CD4-positive, alpha-beta T cell (primary cell): Measurements from ENCODE around the gene ADRA2B. TPM values are rescaled to one million over a fixed set of nuclear protein-coding genes. Genes with fewer than 3 reads are reported as not detected.

Experiments used
- ATAC-seq: fragments of 200-7000 bp; cut with Tn5 transposase; one replicate; pipeline ENCODE4 v1.10.0; 2022; ENCODE audit warnings: mild to moderate bottlenecking; ENCODE audit not compliant: poor library complexity
- CTCF ChIA-PET: fragments of 350-600 bp; sonication (Branson Sonifier 250); formaldehyde crosslinking; loops from one replicate; lab custom pipeline; 2021; ENCODE audit warnings: antibody characterized with exemption, inconsistent platforms; lab: Charles Lee
- POLR2A ChIA-PET: fragments of 350-600 bp; sonication (Branson Sonifier 250); formaldehyde crosslinking; loops from one replicate; lab custom pipeline; 2021; ENCODE audit warnings: antibody characterized with exemption, inconsistent platforms; lab: Charles Lee
- DNase-seq, 14 experiments: peaks; one replicate each; pipeline ENCODE4 v3.0.0-alpha.2; 2013 to 2020; ENCODE audit warnings: mixed read lengths in 2 of 14
- H3K27ac ChIP-seq, 2 donors: one replicate each; pipeline versions ENCODE4 v1.5.1 to v1.7.0; 2013; ENCODE audit warnings: low read length in 2 of 2, low read depth in 1 of 2, mild to moderate bottlenecking in 1 of 2
- H3K27me3 ChIP-seq, 2 experiments: 1 replicate in 1 of 2; 2 replicates in 1 of 2; pipeline versions ENCODE4 v1.6.1 to v1.7.0; 2013; ENCODE audit warnings: low read length in 2 of 2, control low read depth in 1 of 2, mild to moderate bottlenecking in 1 of 2, moderate library complexity in 1 of 2; ENCODE audit not compliant: insufficient read depth in 2 of 2, control insufficient read depth in 1 of 2
- H3K36me3 ChIP-seq: one replicate; pipeline ENCODE4 v1.6.1; 2013; ENCODE audit warnings: low read length, control low read depth; ENCODE audit not compliant: insufficient read depth
- H3K4me1 ChIP-seq: one replicate; pipeline ENCODE4 v1.6.1; 2013; ENCODE audit warnings: low read length, control low read depth; ENCODE audit not compliant: insufficient read depth
- H3K4me3 ChIP-seq: one replicate; pipeline ENCODE4 v1.5.1; 2013; ENCODE audit warnings: mild to moderate bottlenecking, low read length, moderate library complexity
- H3K9me3 ChIP-seq, 2 experiments: 1 replicate in 1 of 2; 2 replicates in 1 of 2; pipeline versions ENCODE4 v1.6.1 to v1.7.0; 2013; ENCODE audit warnings: low read length in 2 of 2, mild to moderate bottlenecking in 2 of 2, control low read depth in 1 of 2, moderate library complexity in 1 of 2; ENCODE audit not compliant: control insufficient read depth in 1 of 2, insufficient read depth in 1 of 2
- H3K27ac Mint-ChIP-seq: one replicate; pipeline ENCODE4 v1.8.0; 2020; ENCODE audit warnings: mixed read lengths
- H3K27me3 Mint-ChIP-seq: one replicate; pipeline ENCODE4 v1.8.0; 2021; ENCODE audit warnings: mixed read lengths
- H3K36me3 Mint-ChIP-seq: one replicate; pipeline ENCODE4 v1.8.0; 2021; ENCODE audit warnings: low read depth, mixed read lengths
- H3K4me1 Mint-ChIP-seq: one replicate; pipeline ENCODE4 v1.8.0; 2021; ENCODE audit warnings: low read depth, mixed read lengths
- H3K4me3 Mint-ChIP-seq: one replicate; pipeline ENCODE4 v1.8.0; 2020; ENCODE audit warnings: mild to moderate bottlenecking, mixed read lengths
- H3K9me3 Mint-ChIP-seq: one replicate; pipeline ENCODE4 v1.8.0; 2020; ENCODE audit warnings: mixed read lengths
- intact Hi-C, 2 experiments: fragments of 100-400 bp; cut with DNase I in 1 of 2; cut with micrococcal nuclease in 1 of 2; formaldehyde crosslinking; loops; one replicate each; pipeline versions ENCODE4 v1.15.1 to v1.9.0; 2023 to 2025; cut with DNase I, micrococcal nuclease
- total RNA-seq, 174 experiments: library from RNA in 2 of 174; stranded (reverse) in 2 of 174; gene quantifications; one replicate each; pipeline ENCODE4 v1.2.3 and lab custom pipeline; 2021 to 2026
- TF ChIP-seq, protein P1 (sequence below): fragments of 200-600 bp; IDR thresholded peaks from one replicate; pipeline ENCODE4 v1.8.0; 2022; ENCODE audit warnings: antibody characterized with exemption, mild to moderate bottlenecking

The ADRA2B gene
- total RNA-seq, 2 experiments from 2014 or later: 0.52 to 0.84 TPM

GRCh38 chr2:96113367-96113677, 3.0 kb downstream of the ADRA2B start:
- TF ChIP-seq, protein P1, sequence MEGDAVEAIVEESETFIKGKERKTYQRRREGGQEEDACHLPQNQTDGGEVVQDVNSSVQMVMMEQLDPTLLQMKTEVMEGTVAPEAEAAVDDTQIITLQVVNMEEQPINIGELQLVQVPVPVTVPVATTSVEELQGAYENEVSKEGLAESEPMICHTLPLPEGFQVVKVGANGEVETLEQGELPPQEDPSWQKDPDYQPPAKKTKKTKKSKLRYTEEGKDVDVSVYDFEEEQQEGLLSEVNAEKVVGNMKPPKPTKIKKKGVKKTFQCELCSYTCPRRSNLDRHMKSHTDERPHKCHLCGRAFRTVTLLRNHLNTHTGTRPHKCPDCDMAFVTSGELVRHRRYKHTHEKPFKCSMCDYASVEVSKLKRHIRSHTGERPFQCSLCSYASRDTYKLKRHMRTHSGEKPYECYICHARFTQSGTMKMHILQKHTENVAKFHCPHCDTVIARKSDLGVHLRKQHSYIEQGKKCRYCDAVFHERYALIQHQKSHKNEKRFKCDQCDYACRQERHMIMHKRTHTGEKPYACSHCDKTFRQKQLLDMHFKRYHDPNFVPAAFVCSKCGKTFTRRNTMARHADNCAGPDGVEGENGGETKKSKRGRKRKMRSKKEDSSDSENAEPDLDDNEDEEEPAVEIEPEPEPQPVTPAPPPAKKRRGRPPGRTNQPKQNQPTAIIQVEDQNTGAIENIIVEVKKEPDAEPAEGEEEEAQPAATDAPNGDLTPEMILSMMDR: no peak
- Histone ChIP-seq H3K4me3 (no peak overlapping the region), H3K4me1 (peaks cover 18% of the 10 kb centered on the region), H3K9me3 (no peaks in the 10 kb centered on the region), H3K36me3 (no peaks in the 10 kb centered on the region), H3K27ac (no peak overlapping the region), H3K27me3 (peaks cover under 1 to 2% of the 10 kb centered on the region in 2 experiments)
- H3K9me3 Mint-ChIP-seq: no peaks in the 10 kb centered on the region
- ChIA-PET CTCF (interaction anchor here (1.2 to 1.4 kb wide), 2 partner anchors 29 to 61 kb away, joined by 4 to 8 read pairs; no protein-coding TSS in a partner anchor), POLR2A (no interaction called here)
- H3K4me1 Mint-ChIP-seq: peaks cover 10% of the 10 kb centered on the region
- ATAC-seq (no peak), DNase-seq (peak in 3 of 14 experiments; percentile 32 to 48 (median 33))
- H3K36me3 Mint-ChIP-seq: peaks cover 4% of the 10 kb centered on the region
- H3K4me3 Mint-ChIP-seq: no peak overlapping the region
- H3K27ac Mint-ChIP-seq: no peak overlapping the region
- intact Hi-C loops: loop anchor here (10.0 kb wide), 1 partner anchor 89 kb away; no protein-coding TSS in a partner anchor
- H3K27me3 Mint-ChIP-seq: no peaks in the 10 kb centered on the region

GRCh38 chr2:96112501-96113366, 3.6 kb downstream of the ADRA2B start:
- ChIA-PET CTCF (interaction anchor here (1.2 to 1.4 kb wide), 2 partner anchors 30 to 62 kb away, joined by 4 to 8 read pairs; no protein-coding TSS in a partner anchor), POLR2A (no interaction called here)
- intact Hi-C loops: loop anchor here (10.0 kb wide), 1 partner anchor 88 kb away; no protein-coding TSS in a partner anchor
- Histone ChIP-seq H3K9me3 (no peaks in the 10 kb centered on the region), H3K36me3 (no peaks in the 10 kb centered on the region), H3K4me3 (no peak overlapping the region), H3K27me3 (peaks cover 0 to 4% of the 10 kb centered on the region in 2 experiments), H3K27ac (no peak overlapping the region), H3K4me1 (peaks cover 15% of the 10 kb centered on the region)
- ATAC-seq (no peak), DNase-seq (no peak)
- peaks cover 4% of the 10 kb centered on the region for H3K36me3 Mint-ChIP-seq
- no peak overlapping the region for H3K4me3 Mint-ChIP-seq
- H3K27ac Mint-ChIP-seq: no peak overlapping the region
- H3K4me1 Mint-ChIP-seq: peaks cover 10% of the 10 kb centered on the region
- no peaks in the 10 kb centered on the region for H3K27me3 Mint-ChIP-seq
- H3K9me3 Mint-ChIP-seq: no peaks in the 10 kb centered on the region
- TF ChIP-seq, protein P1: no peak

DNA sequence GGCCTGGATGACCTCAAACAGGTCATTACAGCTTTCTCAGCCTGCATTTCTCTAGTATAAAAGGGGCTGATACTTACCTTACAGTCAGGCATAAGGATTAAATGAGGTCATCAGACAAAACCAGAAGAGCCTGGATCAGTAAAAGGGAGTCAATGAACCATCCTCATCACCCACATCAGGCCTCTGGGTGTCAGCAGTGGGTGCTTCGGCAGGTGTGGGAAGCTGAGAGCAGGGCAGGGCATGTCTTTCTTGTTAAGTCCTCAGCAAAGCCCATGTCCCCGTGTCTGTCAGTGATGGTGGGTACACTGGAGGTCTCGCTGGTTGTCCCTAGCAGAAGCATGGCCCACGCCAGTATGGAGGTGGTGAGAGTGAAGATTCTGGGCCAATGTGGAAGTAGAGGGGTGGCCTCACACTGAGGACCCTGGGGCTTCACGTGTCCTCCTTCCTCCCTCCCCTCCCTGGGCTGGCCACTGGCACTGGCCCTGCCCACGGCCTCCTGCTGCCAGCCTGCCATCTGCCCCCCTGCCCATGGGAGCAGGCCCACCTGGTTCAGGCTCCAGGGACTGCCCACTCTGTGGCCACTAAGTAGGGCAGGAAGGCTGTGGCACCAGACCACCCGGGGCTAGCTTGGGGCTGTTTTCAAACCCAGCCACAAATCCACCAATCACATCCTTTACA, 4.4 kb downstream of the ADRA2B start:
- Histone ChIP-seq H3K27me3 (peaks cover 0 to 4% of the 10 kb centered on the region in 2 experiments), H3K4me1 (peaks cover 7% of the 10 kb centered on the region), H3K4me3 (no peak overlapping the region), H3K9me3 (peaks cover 0 to 5% of the 10 kb centered on the region in 2 experiments), H3K36me3 (no peaks in the 10 kb centered on the region), H3K27ac (no peak overlapping the region)
- DNase-seq (peak in 1 of 14 experiments; percentile 41), ATAC-seq (no peak)
- Mint-ChIP-seq H3K36me3 (peaks cover 4% of the 10 kb centered on the region), H3K4me3 (no peak overlapping the region), H3K27ac (no peak overlapping the region), H3K4me1 (peaks cover 3% of the 10 kb centered on the region), H3K27me3 (no peaks in the 10 kb centered on the region), H3K9me3 (no peaks in the 10 kb centered on the region)
- POLR2A ChIA-PET: no interaction called here
- TF ChIP-seq, protein P1: no peak
- CTCF ChIA-PET: interaction anchor here (0.9 kb wide), 1 partner anchor 63 kb away, joined by 3 read pairs; no protein-coding TSS in a partner anchor
- intact Hi-C loops: loop anchor here (10.0 kb wide), 1 partner anchor 87 kb away; no protein-coding TSS in a partner anchor
